ENCODE data around the gene BCL2A1. TPM values are rescaled to one million over a fixed set of nuclear protein-coding genes. Genes with fewer than 3 reads are reported as not detected.
"Not testable (repeated sequence)": the region's sequence is repeated elsewhere in the genome, so short reads cannot be mapped to it uniquely, and the experiment has no call there.

Gene BCL2A1
- polyA plus RNA-seq, 1 experiment = not detected

DNA sequence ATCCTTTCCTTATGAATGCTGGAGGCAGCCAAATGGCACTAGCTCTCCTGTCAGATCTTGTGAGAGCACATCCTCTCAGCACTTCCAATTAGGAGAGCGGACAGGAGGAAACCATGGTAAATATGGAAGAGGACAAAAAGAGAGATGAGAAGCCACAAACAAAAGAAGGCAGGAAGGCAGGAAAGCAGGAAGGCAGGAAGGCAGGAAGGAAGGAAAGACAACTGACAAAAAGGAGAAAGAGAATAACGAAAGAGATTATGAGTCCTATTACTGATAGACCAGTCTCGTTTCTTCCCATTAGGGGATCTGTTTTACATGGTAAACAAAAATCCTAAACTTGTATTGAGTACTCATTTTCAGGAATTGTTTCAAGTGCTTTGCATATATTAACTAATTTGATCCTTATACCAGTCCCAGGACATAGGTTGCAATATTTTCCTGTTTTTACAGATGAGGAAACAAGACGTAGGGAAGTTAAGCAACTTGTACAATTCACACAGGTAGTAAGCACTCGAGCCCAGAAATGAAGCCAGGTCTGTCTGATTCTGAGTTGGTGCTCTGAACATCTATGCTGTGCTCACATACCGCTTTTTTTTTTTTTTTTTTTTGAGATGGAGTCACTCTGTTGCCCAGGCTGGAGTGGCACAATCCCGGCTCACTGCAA, 4.2 kb downstream of the BCL2A1 start:
- Histone ChIP-seq H3K27me3 (ENCODE audit: control insufficient read depth, insufficient read depth, low read length) (no peaks in the 10 kb centered on the region), H3K36me3 (ENCODE audit: control insufficient read depth, insufficient read depth, low read length) (no peaks in the 10 kb centered on the region), H3K4me3 (ENCODE audit: low read depth, low read length) (no peak overlapping the region)
- POLR2A ChIA-PET = no interaction called here
- no peak for DNase-seq (ENCODE audit: low read depth)
- CTCF ChIA-PET = no interaction called here
- TF ChIP-seq, protein P1, sequence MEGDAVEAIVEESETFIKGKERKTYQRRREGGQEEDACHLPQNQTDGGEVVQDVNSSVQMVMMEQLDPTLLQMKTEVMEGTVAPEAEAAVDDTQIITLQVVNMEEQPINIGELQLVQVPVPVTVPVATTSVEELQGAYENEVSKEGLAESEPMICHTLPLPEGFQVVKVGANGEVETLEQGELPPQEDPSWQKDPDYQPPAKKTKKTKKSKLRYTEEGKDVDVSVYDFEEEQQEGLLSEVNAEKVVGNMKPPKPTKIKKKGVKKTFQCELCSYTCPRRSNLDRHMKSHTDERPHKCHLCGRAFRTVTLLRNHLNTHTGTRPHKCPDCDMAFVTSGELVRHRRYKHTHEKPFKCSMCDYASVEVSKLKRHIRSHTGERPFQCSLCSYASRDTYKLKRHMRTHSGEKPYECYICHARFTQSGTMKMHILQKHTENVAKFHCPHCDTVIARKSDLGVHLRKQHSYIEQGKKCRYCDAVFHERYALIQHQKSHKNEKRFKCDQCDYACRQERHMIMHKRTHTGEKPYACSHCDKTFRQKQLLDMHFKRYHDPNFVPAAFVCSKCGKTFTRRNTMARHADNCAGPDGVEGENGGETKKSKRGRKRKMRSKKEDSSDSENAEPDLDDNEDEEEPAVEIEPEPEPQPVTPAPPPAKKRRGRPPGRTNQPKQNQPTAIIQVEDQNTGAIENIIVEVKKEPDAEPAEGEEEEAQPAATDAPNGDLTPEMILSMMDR (IDR thresholded peaks at IDR 0.05; ENCODE audit: insufficient read depth, low read depth, low read length) = no peak

DNA sequence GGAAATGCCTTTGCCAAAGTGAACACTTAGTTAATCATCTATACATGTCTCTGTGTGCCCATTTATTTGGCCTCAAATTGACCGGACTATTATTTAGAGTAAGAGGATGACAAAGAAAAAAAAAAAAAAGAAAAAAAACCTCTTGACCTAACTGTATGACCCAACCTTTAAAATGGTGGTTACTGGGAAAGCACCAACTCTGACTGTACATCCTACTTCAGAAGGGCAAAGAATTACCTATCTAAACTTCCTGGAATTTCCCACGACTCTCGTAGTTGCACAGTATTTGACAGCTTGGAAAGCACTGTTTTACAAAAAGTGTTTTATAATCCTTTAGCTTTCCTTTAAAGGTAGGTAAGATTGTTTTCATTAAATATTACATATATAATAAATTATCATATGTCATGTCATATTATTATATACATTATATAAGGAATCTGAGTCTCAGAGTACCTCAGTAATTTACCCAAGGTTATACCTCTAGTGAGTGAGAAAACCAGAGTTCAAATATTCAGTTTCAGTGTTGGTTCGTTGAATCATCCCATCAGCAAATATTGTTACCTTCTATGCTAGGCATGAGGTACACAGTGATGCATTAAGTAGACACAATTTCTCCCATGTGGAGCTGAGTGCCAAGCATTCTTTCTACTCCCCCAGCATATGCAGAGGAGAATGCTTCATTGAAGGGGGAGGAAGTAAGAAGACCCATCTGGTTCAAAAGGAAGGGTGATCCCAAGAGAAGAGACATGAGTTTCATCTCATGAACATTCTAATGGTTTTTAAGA, 5.0 kb downstream of the BCL2A1 start:
- Histone ChIP-seq H3K36me3 (ENCODE audit: control insufficient read depth, insufficient read depth, low read length) (no peaks in the 10 kb centered on the region), H3K4me3 (ENCODE audit: low read depth, low read length) (no peak overlapping the region), H3K27me3 (ENCODE audit: control insufficient read depth, insufficient read depth, low read length) (no peaks in the 10 kb centered on the region)
- ChIA-PET POLR2A (no interaction called here), CTCF (no interaction called here)
- TF ChIP-seq, protein P1 (IDR thresholded peaks at IDR 0.05; ENCODE audit: insufficient read depth, low read depth, low read length) = no peak
- DNase-seq (ENCODE audit: low read depth) = no peak

DNA sequence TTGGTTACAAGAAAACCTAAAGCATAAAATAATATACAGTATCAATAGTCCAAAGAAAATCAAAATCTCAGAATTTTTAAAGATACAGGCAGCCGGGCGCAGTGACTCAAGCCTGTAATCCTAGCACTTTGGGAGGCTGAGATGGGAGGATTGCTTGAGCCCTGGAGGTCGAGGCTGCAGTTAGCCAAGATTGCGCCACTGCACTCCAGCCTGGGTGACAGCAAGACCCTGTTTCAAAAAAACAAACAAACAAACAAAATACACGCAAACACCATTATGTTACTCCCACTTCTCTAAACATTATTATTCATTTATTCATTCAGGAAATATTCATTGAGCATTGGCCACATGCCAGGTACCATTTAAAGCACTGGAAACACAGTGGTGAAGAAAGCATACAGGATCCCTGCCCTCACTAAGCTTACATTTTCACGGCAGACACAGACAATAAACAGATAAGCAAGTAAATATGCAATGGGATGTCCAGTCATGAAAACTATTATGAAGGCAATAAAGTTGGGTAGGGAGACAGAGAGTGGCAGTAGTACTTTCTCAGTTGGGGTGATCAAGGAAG, 6.7 kb downstream of the BCL2A1 start:
- Histone ChIP-seq H3K4me3 (ENCODE audit: low read depth, low read length) (no peak overlapping the region), H3K36me3 (ENCODE audit: control insufficient read depth, insufficient read depth, low read length) (no peaks in the 10 kb centered on the region), H3K27me3 (ENCODE audit: control insufficient read depth, insufficient read depth, low read length) (no peaks in the 10 kb centered on the region)
- ChIA-PET POLR2A (no interaction called here), CTCF (no interaction called here)
- no peak for DNase-seq (ENCODE audit: low read depth)
- TF ChIP-seq, protein P1 (IDR thresholded peaks at IDR 0.05; ENCODE audit: insufficient read depth, low read depth, low read length) = no peak

DNA sequence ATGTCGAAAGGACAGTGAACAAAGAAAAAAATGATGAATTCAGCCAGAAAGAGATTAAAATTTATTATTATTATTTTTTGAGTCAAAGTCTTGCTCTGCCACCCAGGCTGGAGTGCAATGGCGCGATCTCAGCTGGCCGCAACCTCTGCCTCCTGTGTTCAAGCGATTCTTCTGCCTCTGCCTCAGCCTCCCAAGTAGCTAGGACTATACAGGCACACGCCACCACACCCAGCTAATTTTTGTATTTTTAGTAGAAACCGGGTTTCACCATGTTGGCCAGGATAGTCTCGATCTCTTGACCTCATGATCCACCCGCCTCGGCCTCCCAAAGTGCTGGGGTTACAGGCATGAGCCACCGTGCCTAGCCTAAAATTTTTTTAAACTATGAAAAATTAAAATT, 8.1 kb downstream of the BCL2A1 start:
- H3K27me3 ChIP-seq (ENCODE audit: control insufficient read depth, insufficient read depth, low read length); H3K4me3 ChIP-seq (ENCODE audit: low read depth, low read length); POLR2A ChIA-PET; DNase-seq (ENCODE audit: low read depth); CTCF ChIA-PET; H3K36me3 ChIP-seq (ENCODE audit: control insufficient read depth, insufficient read depth, low read length): not testable (repeated sequence)

DNA sequence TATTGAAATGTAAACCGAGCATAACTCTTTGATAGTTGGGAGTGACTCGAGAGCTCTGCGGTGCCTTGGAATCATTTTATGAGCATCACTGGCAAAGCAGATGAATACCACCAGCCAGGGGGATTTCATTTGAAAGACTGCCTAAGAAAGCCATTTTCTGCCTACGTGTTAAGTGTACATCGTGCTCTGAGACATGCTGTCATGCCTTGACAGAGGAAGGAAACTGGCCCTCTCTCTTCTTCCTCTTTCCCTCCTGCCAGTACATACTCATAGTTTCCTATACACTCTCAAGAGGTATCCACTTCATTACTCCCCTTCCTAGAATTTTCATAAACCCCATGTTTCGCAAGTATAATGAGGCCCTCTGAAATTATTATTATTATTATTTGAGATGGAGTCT, 8.8 kb downstream of the BCL2A1 start:
- TF ChIP-seq, protein P1 (IDR thresholded peaks at IDR 0.05; ENCODE audit: insufficient read depth, low read depth, low read length) = no peak
- H3K27me3 ChIP-seq (ENCODE audit: control insufficient read depth, insufficient read depth, low read length) = no peaks in the 10 kb centered on the region
- ChIA-PET POLR2A (no interaction called here), CTCF (no interaction called here)
- no peak for DNase-seq (ENCODE audit: low read depth)
- H3K4me3 ChIP-seq (ENCODE audit: low read depth, low read length) = no peak overlapping the region
- no peaks in the 10 kb centered on the region for H3K36me3 ChIP-seq (ENCODE audit: control insufficient read depth, insufficient read depth, low read length)

All from BJ (cell line).